Measurements from ENCODE around the gene TMED9. TPM values are rescaled to one million over a fixed set of nuclear protein-coding genes. Genes with fewer than 3 reads are reported as not detected.

TMED9 gene
- total RNA-seq, 1 donor from 2014 or later = 78.4 TPM

DNA sequence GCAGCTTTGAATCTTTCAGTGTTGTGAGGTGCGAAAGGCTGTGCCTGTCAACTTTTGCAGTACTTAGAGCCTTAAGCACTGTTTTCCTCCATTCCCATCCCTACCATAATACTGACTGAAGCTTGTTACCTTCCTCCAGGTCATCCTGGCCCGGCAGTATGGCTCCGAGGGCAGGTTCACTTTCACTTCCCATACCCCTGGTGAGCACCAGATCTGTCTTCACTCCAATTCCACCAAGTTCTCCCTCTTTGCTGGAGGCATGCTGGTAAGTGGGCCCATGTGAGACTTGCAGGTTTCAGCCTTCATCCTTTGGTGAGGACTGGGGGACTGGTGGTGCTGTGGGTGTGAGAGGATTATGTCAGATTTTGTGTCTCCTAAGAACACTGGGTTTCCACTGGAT is 1.5 kb downstream of the TMED9 start:
- Mint-ChIP-seq H3K4me3 (peak overlapping the region; percentile 100), H3K4me1 (peaks cover 22% of the 10 kb centered on the region), H3K36me3 (ENCODE audit: low read depth) (peaks cover 39% of the 10 kb centered on the region), H3K27me3 (peaks cover 7% of the 10 kb centered on the region), H3K9me3 (no peaks in the 10 kb centered on the region), H3K27ac (peak overlapping the region; percentile 41)
- POLR2A ChIA-PET = interaction anchor here (2.2 kb wide), 1 partner anchor 167 kb away, joined by 9 read pairs; the partner anchor contains the start of gene GRK6
- no peak for DNase-seq
- no peak for TF ChIP-seq CTCF (IDR thresholded peaks at IDR 0.05)
- intact Hi-C loops (cut with micrococcal nuclease) = loop anchor here (2.0 to 10.0 kb wide), 3 partner anchors 77 to 199 kb away; partner anchors contain the start of gene DDX41
- no peak for ATAC-seq (ENCODE audit: low read depth)
- CTCF ChIA-PET = interaction anchor here (1.1 to 2.5 kb wide), 2 partner anchors 9 to 203 kb away, joined by 3 to 8 read pairs; no protein-coding TSS in a partner anchor

DNA sequence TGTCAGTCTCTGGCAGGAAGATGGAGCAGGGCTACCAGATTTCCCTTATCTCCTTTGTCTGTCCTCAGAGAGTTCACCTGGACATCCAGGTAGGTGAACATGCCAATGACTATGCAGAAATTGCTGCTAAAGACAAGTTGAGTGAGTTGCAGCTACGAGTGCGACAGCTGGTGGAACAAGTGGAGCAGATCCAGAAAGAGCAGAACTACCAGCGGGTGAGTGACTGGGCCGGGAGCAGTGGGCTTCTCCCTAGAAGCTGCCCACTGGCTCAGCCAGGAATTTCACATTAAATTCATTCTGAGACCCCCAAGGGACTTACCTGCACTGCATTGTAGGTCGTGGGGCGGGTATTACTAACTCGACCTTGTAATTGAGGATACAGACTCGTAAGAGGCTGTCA is 2.1 kb downstream of the TMED9 start:
- no peaks in the 10 kb centered on the region for H3K9me3 Mint-ChIP-seq
- no peak for ATAC-seq (ENCODE audit: low read depth)

GRCh38 chr5:177595026-177595585 is 3.1 kb downstream of the TMED9 start:
- ChIA-PET POLR2A (no interaction called here), CTCF (no interaction called here)
- Mint-ChIP-seq H3K4me1 (peaks cover 29% of the 10 kb centered on the region), H3K27ac (no peak overlapping the region), H3K36me3 (ENCODE audit: low read depth) (peaks cover 39% of the 10 kb centered on the region), H3K4me3 (no peak overlapping the region), H3K9me3 (no peaks in the 10 kb centered on the region), H3K27me3 (peaks cover 2% of the 10 kb centered on the region)
- intact Hi-C loops (cut with micrococcal nuclease) = loop anchor here (10.0 kb wide), 1 partner anchor 200 kb away; no protein-coding TSS in a partner anchor
- no peak for ATAC-seq (ENCODE audit: low read depth)
- DNase-seq = no peak
- TF ChIP-seq CTCF (IDR thresholded peaks at IDR 0.05) = no peak

More for the DNA sequence above, 2.1 kb downstream of the TMED9 start:
- TF ChIP-seq CTCF (IDR thresholded peaks at IDR 0.05) = no peak
- H3K27me3 Mint-ChIP-seq = peaks cover 7% of the 10 kb centered on the region
- H3K27ac Mint-ChIP-seq = no peak overlapping the region
- DNase-seq = no peak
- no peak overlapping the region for H3K4me3 Mint-ChIP-seq
- intact Hi-C loops (cut with micrococcal nuclease) = loop anchor here (10.0 kb wide), 1 partner anchor 199 kb away; no protein-coding TSS in a partner anchor
- POLR2A ChIA-PET = no interaction called here
- H3K4me1 Mint-ChIP-seq = peaks cover 27% of the 10 kb centered on the region
- CTCF ChIA-PET = interaction anchor here (2.5 kb wide), 1 partner anchor 204 kb away, joined by 8 read pairs; no protein-coding TSS in a partner anchor
- peaks cover 39% of the 10 kb centered on the region for H3K36me3 Mint-ChIP-seq (ENCODE audit: low read depth)

GRCh38 chr5:177595991-177596774 is 4.2 kb downstream of the TMED9 start:
- intact Hi-C loops (cut with micrococcal nuclease) = loop anchor here (10.0 kb wide), 1 partner anchor 201 kb away; no protein-coding TSS in a partner anchor
- no peak for TF ChIP-seq CTCF (IDR thresholded peaks at IDR 0.05)
- ChIA-PET CTCF (no interaction called here), POLR2A (no interaction called here)
- Mint-ChIP-seq H3K4me1 (peaks cover 38% of the 10 kb centered on the region), H3K27me3 (no peaks in the 10 kb centered on the region), H3K27ac (no peak overlapping the region), H3K36me3 (ENCODE audit: low read depth) (peaks cover 44% of the 10 kb centered on the region), H3K9me3 (no peaks in the 10 kb centered on the region), H3K4me3 (no peak overlapping the region)
- DNase-seq (no peak), ATAC-seq (ENCODE audit: low read depth) (no peak)

DNA sequence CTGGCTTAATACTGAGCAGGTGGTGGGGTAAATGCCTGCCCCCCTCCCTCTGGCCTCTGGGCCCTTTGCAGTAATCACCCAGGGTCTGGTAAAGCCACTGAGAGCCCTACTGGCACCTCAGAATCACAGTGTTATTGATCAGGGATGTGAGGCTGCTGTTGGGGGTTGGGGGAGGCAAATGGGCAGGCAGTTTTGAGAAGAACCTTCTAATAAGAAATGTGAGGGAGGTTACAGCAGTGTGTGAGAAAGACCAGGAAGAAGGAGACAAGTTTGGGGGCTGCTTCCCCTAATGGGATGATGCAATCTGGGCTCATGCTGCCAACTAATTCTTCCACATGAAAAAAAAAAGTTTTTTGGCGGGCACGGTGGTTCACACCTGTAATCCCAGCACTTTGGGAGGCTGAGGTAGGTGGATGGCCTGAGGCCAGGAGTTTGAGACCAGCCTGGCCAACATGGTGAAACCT is 4.8 kb downstream of the TMED9 start:
- H3K27ac Mint-ChIP-seq = no peak overlapping the region
- no peak overlapping the region for H3K4me3 Mint-ChIP-seq
- peaks cover 39% of the 10 kb centered on the region for H3K4me1 Mint-ChIP-seq
- no peaks in the 10 kb centered on the region for H3K9me3 Mint-ChIP-seq
- DNase-seq (no peak), ATAC-seq (ENCODE audit: low read depth) (no peak)
- TF ChIP-seq CTCF (IDR thresholded peaks at IDR 0.05) = no peak
- no peaks in the 10 kb centered on the region for H3K27me3 Mint-ChIP-seq
- CTCF ChIA-PET = no interaction called here
- POLR2A ChIA-PET = no interaction called here
- H3K36me3 Mint-ChIP-seq (ENCODE audit: low read depth) = peaks cover 44% of the 10 kb centered on the region
- intact Hi-C loops (cut with micrococcal nuclease) = loop anchor here (10.0 kb wide), 1 partner anchor 202 kb away; no protein-coding TSS in a partner anchor

All from activated B cell treated with CpG ODN at 0.5 μM for 24 hours (primary cell).